Fibroblast of skin of abdomen (primary cell): ENCODE data around the gene ADARB1. TPM values are rescaled to one million over a fixed set of nuclear protein-coding genes. Genes with fewer than 3 reads are reported as not detected.
"Not testable (repeated sequence)": the region's sequence is repeated elsewhere in the genome, so short reads cannot be mapped to it uniquely, and the experiment has no call there.

Experiments
- DNase-seq: peaks from one replicate; pipeline ENCODE4 v3.0.0-alpha.2; 2013
- polyA plus RNA-seq, 2 experiments: library from polyadenylated mRNA; unstranded; fragments of 120-200 nt; gene quantifications; one replicate each; pipeline ENCODE4 v1.2.1, GENCODE V29; 2013; ENCODE audit not compliant: insufficient read length in 2 of 2

The ADARB1 gene
- 20.3 TPM for polyA plus RNA-seq (2013, experiment 1 of 2; ENCODE audit: insufficient read length)
- polyA plus RNA-seq (2013, experiment 2 of 2; ENCODE audit: insufficient read length), result 21.1 TPM

GRCh38 chr21:45074048-45074817 lies at the start of gene ADARB1:
TSS of gene ADARB1 (plus strand) at chr21:45074580. CDS start at chr21:45171657, 97,077 bp downstream.
- DNase-seq, result peak; percentile 71

- DNase-seq, result no peak
Observed at GRCh38 chr21:45026066-45026745, 48.2 kb upstream of the ADARB1 start.

GRCh38 chr21:45026826-45027225 lies 47.6 kb upstream of the ADARB1 start:
- no peak for DNase-seq

GRCh38 chr21:45027241-45028196 lies 46.9 kb upstream of the ADARB1 start:
- no peak for DNase-seq

GRCh38 chr21:45028645-45029044 lies 45.7 kb upstream of the ADARB1 start:
- not testable (repeated sequence) for DNase-seq

GRCh38 chr21:45029298-45029947 lies 45.0 kb upstream of the ADARB1 start:
- DNase-seq, result peak; percentile 31

- no peak for DNase-seq
Observed at GRCh38 chr21:45029948-45030681, 44.3 kb upstream of the ADARB1 start.

GRCh38 chr21:45030682-45031570 lies 43.5 kb upstream of the ADARB1 start:
- DNase-seq, result no peak

GRCh38 chr21:45031571-45032191 lies 42.7 kb upstream of the ADARB1 start:
- no peak for DNase-seq

GRCh38 chr21:45032332-45032731 lies 42.0 kb upstream of the ADARB1 start:
- no peak for DNase-seq

GRCh38 chr21:45032977-45033710 lies 41.2 kb upstream of the ADARB1 start:
- no peak for DNase-seq

GRCh38 chr21:45033791-45034555 lies 40.4 kb upstream of the ADARB1 start:
- DNase-seq, result peak; percentile 65

GRCh38 chr21:45034556-45035476 lies 39.6 kb upstream of the ADARB1 start:
- no peak for DNase-seq

GRCh38 chr21:45035477-45035848 lies 38.9 kb upstream of the ADARB1 start:
- no peak for DNase-seq

- no peak for DNase-seq
Observed at GRCh38 chr21:45036630-45037029, 37.8 kb upstream of the ADARB1 start.

- DNase-seq, result no peak
Observed at GRCh38 chr21:45037986-45038385, 36.4 kb upstream of the ADARB1 start.
